Endothelial cell (in vitro differentiated cells): Measurements from ENCODE around the gene COBL. TPM values are rescaled to one million over a fixed set of nuclear protein-coding genes. Genes with fewer than 3 reads are reported as not detected.
"Not testable (repeated sequence)": the region's sequence is repeated elsewhere in the genome, so short reads cannot be mapped to it uniquely, and the experiment has no call there.

Source experiments
- DNase-seq: peaks from one replicate; pipeline ENCODE4 v3.0.0; 2021; ENCODE audit warnings: low spot score
- H3K27ac Mint-ChIP-seq: one replicate; pipeline ENCODE4 v1.8.0; 2021; ENCODE audit warnings: mixed read lengths, inconsistent platforms; ENCODE audit not compliant: unreplicated experiment
- H3K27me3 Mint-ChIP-seq: one replicate; pipeline ENCODE4 v1.8.0; 2021; ENCODE audit warnings: mild to moderate bottlenecking, moderate library complexity, mixed read lengths, inconsistent platforms; ENCODE audit not compliant: unreplicated experiment
- H3K36me3 Mint-ChIP-seq: one replicate; pipeline ENCODE4 v1.8.0; 2021; ENCODE audit warnings: mild to moderate bottlenecking, low read depth, mixed read lengths, inconsistent platforms; ENCODE audit not compliant: unreplicated experiment
- H3K4me1 Mint-ChIP-seq: one replicate; pipeline ENCODE4 v1.8.0; 2021; ENCODE audit warnings: mild to moderate bottlenecking, mixed read lengths, inconsistent platforms; ENCODE audit not compliant: unreplicated experiment
- H3K4me3 Mint-ChIP-seq: one replicate; pipeline ENCODE4 v1.8.0; 2021; ENCODE audit warnings: mild to moderate bottlenecking, mixed read lengths, inconsistent platforms; ENCODE audit not compliant: unreplicated experiment
- H3K9me3 Mint-ChIP-seq: one replicate; pipeline ENCODE4 v1.8.0; 2021; ENCODE audit warnings: mixed read lengths, inconsistent platforms; ENCODE audit not compliant: unreplicated experiment
- total RNA-seq: library from RNA; stranded (reverse); fragmentation: NEBNext Ultra II Directional; extraction: Animal tissue kit (Norgen Biotek cat#: 25700); gene quantifications from one replicate; pipeline ENCODE4 v1.2.1, GENCODE V29; 2021; ENCODE audit not compliant: unreplicated experiment
- TF ChIP-seq, protein P1 (sequence below): fragments of 200-600 bp; sonication (generic); IDR thresholded peaks from one replicate; pipeline ENCODE4 v1.5.0; 2021; ENCODE audit warnings: antibody characterized with exemption; ENCODE audit not compliant: unreplicated experiment

Gene COBL
- total RNA-seq, 1 donor from 2014 or later: 1.8 TPM

DNA sequence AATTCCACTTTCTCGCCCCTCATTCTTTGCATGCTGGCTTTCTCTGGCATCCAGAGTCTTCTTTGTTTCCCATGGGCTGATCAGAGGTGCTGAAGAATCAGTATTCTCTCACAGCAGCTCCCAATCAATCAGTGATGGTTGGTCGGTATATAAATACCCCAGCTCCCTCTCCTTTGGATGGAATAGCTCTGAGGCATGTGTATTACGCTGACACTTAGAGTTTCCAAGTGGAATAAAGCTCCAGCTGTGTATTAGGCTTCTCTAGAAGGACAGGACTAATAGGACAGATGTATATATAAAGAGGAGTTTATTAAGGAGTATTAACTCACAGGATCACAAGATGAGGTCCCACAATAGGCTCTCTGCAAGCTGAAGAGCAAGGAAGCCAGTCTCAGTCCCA, 315.7 kb downstream of the COBL start:
- TF ChIP-seq, protein P1, sequence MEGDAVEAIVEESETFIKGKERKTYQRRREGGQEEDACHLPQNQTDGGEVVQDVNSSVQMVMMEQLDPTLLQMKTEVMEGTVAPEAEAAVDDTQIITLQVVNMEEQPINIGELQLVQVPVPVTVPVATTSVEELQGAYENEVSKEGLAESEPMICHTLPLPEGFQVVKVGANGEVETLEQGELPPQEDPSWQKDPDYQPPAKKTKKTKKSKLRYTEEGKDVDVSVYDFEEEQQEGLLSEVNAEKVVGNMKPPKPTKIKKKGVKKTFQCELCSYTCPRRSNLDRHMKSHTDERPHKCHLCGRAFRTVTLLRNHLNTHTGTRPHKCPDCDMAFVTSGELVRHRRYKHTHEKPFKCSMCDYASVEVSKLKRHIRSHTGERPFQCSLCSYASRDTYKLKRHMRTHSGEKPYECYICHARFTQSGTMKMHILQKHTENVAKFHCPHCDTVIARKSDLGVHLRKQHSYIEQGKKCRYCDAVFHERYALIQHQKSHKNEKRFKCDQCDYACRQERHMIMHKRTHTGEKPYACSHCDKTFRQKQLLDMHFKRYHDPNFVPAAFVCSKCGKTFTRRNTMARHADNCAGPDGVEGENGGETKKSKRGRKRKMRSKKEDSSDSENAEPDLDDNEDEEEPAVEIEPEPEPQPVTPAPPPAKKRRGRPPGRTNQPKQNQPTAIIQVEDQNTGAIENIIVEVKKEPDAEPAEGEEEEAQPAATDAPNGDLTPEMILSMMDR: no peak
- no peak overlapping the region for H3K27ac Mint-ChIP-seq
- no peaks in the 10 kb centered on the region for H3K9me3 Mint-ChIP-seq
- no peak overlapping the region for H3K4me3 Mint-ChIP-seq
- no peak for DNase-seq
- no peaks in the 10 kb centered on the region for H3K27me3 Mint-ChIP-seq
- H3K36me3 Mint-ChIP-seq: no peaks in the 10 kb centered on the region
- H3K4me1 Mint-ChIP-seq: no peaks in the 10 kb centered on the region

GRCh38 chr7:50994753-50995319, 321.8 kb downstream of the COBL start:
- Mint-ChIP-seq H3K9me3 (no peaks in the 10 kb centered on the region), H3K4me1 (no peaks in the 10 kb centered on the region), H3K27me3 (no peaks in the 10 kb centered on the region), H3K36me3 (no peaks in the 10 kb centered on the region), H3K27ac (no peak overlapping the region), H3K4me3 (no peak overlapping the region)
- TF ChIP-seq, protein P1: no peak
- no peak for DNase-seq

GRCh38 chr7:50990214-50990613, 326.4 kb downstream of the COBL start:
- not testable (repeated sequence) for DNase-seq

GRCh38 chr7:50988988-50989387, 327.6 kb downstream of the COBL start:
- TF ChIP-seq, protein P1: no peak
- Mint-ChIP-seq H3K4me3 (no peak overlapping the region), H3K4me1 (no peaks in the 10 kb centered on the region), H3K9me3 (no peaks in the 10 kb centered on the region), H3K27me3 (no peaks in the 10 kb centered on the region), H3K36me3 (no peaks in the 10 kb centered on the region), H3K27ac (no peak overlapping the region)
- no peak for DNase-seq

More at GRCh38 chr7:50990214-50990613, 326.4 kb downstream of the COBL start:
- not testable (repeated sequence) for H3K4me3 Mint-ChIP-seq, H3K4me1 Mint-ChIP-seq, H3K36me3 Mint-ChIP-seq, H3K9me3 Mint-ChIP-seq, H3K27ac Mint-ChIP-seq, H3K27me3 Mint-ChIP-seq

GRCh38 chr7:50988465-50988864, 328.1 kb downstream of the COBL start:
- Mint-ChIP-seq H3K27me3 (no peaks in the 10 kb centered on the region), H3K36me3 (no peaks in the 10 kb centered on the region), H3K4me1 (no peaks in the 10 kb centered on the region), H3K9me3 (no peaks in the 10 kb centered on the region), H3K27ac (no peak overlapping the region), H3K4me3 (no peak overlapping the region)
- TF ChIP-seq, protein P1: no peak
- no peak for DNase-seq
